ENCODE results near the gene BDP1. TPM values are rescaled to one million over a fixed set of nuclear protein-coding genes. Genes with fewer than 3 reads are reported as not detected.
A peak's percentile ranks its signal among the peaks of the same experiment; 100 is the strongest.

The BDP1 gene
- total RNA-seq, 4 donors from 2014 or later, result 17.9 to 68.9 (median 30.7) TPM

DNA sequence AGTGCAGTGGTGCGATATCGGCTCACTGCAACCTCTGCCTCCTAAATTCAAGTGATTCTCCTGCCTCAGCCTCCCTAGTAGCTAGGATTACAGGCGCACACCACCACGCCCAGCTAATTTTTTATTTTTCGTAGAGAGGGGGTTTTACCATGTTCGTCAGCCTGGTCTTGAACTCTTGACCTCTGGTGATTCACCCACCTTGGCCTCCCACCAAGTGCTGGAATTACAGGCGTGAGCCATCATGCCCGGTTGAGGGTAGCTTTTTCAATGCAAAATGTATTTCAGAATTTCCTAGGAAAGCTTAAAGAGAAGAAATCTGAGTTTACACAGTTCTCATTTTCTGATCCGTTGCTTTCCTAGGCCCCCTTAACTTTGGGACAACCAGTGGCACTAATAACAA is 15.7 kb downstream of the BDP1 start:
- intact Hi-C loops (cut with DNase I; ENCODE audit: low total_unique reads), result no loop called here
- no peak for DNase-seq
- Histone ChIP-seq H3K36me3 (no peaks in the 10 kb centered on the region), H3K4me3 (no peak overlapping the region), H3K9me3 (no peaks in the 10 kb centered on the region), H3K27ac (no peak overlapping the region), H3K27me3 (no peaks in the 10 kb centered on the region), H3K4me1 (no peaks in the 10 kb centered on the region)
- TF ChIP-seq POLR2A (IDR thresholded peaks at IDR 0.05) (no peak), CTCF (IDR thresholded peaks at IDR 0.05) (no peak)

GRCh38 chr5:71475788-71476384 is 20.4 kb downstream of the BDP1 start:
- no peaks in the 10 kb centered on the region for H3K36me3 ChIP-seq
- TF ChIP-seq CTCF (IDR thresholded peaks at IDR 0.05) (peak in 3 of 4 experiments; percentile 4 to 10 (median 8)), POLR2A (IDR thresholded peaks at IDR 0.05) (no peak)
- H3K9me3 ChIP-seq, result no peaks in the 10 kb centered on the region
- no peaks in the 10 kb centered on the region for H3K4me1 ChIP-seq
- intact Hi-C loops (cut with DNase I; ENCODE audit: low total_unique reads), result no loop called here
- H3K27ac ChIP-seq, result no peak overlapping the region
- no peak overlapping the region for H3K4me3 ChIP-seq
- H3K27me3 ChIP-seq, result no peaks in the 10 kb centered on the region
- DNase-seq, result no peak

- H3K4me1 ChIP-seq, result no peaks in the 10 kb centered on the region
- H3K9me3 ChIP-seq, result no peaks in the 10 kb centered on the region
- no peak for TF ChIP-seq POLR2A (IDR thresholded peaks at IDR 0.05)
- no peak for TF ChIP-seq CTCF (IDR thresholded peaks at IDR 0.05)
- H3K27me3 ChIP-seq, result no peaks in the 10 kb centered on the region
- no peak overlapping the region for H3K27ac ChIP-seq
- H3K4me3 ChIP-seq, result no peak overlapping the region
- H3K36me3 ChIP-seq, result no peaks in the 10 kb centered on the region
- intact Hi-C loops (cut with DNase I; ENCODE audit: low total_unique reads), result no loop called here
- DNase-seq, result no peak
Observed at GRCh38 chr5:71481441-71481840, 26.0 kb downstream of the BDP1 start.

DNA sequence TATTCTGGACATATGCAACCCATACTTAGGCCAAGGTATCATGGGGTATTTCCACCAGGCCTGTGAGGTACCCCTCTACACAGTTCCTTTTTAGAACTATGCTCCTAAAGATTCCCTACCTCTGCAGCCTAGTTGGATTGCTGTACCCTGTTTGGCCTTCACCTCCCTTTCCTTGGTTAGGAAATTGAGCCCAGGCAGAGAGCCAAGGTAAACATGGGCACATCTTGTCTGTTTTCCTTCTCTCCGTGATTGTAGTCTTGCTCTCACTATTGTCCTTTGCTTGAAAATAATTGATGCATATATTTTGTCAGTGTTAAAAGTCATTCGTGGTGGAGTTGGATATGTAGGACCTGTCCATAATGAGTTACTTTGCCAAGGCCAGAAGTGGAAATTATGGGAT is 26.7 kb downstream of the BDP1 start:
- intact Hi-C loops (cut with DNase I; ENCODE audit: low total_unique reads), result no loop called here
- TF ChIP-seq CTCF (IDR thresholded peaks at IDR 0.05), result no peak
- no peak for TF ChIP-seq POLR2A (IDR thresholded peaks at IDR 0.05)
- Histone ChIP-seq H3K36me3 (no peaks in the 10 kb centered on the region), H3K9me3 (no peaks in the 10 kb centered on the region), H3K27me3 (no peaks in the 10 kb centered on the region), H3K4me3 (no peak overlapping the region), H3K27ac (no peak overlapping the region), H3K4me1 (no peaks in the 10 kb centered on the region)
- no peak for DNase-seq

- Histone ChIP-seq H3K9me3 (no peaks in the 10 kb centered on the region), H3K27ac (no peak overlapping the region), H3K36me3 (no peaks in the 10 kb centered on the region), H3K27me3 (no peaks in the 10 kb centered on the region), H3K4me3 (no peak overlapping the region), H3K4me1 (no peaks in the 10 kb centered on the region)
- intact Hi-C loops (cut with DNase I; ENCODE audit: low total_unique reads), result no loop called here
- TF ChIP-seq CTCF (IDR thresholded peaks at IDR 0.05) (no peak), POLR2A (IDR thresholded peaks at IDR 0.05) (no peak)
- no peak for DNase-seq
Observed at GRCh38 chr5:71483355-71483754, 27.9 kb downstream of the BDP1 start.
